PFSK-1 (cell line): Measurements from ENCODE around the gene CAMK4.

Experiments
- POLR2AphosphoS5 ChIP-seq: IDR thresholded peaks from 2 replicates; pipeline ENCODE4 v1.6.1; 2012; ENCODE audit warnings: low read depth, mild to moderate bottlenecking, control low read depth, low read length, moderate library complexity
- REST ChIP-seq, 2 experiments: IDR thresholded peaks; 2 replicates each; pipeline versions ENCODE4 v1.6.1 to v1.8.0; 2011 to 2012; ENCODE audit warnings: low read depth in 2 of 2, low read length in 2 of 2, control low read depth in 1 of 2, inconsistent platforms in 1 of 2, mild to moderate bottlenecking in 1 of 2, moderate library complexity in 1 of 2; ENCODE audit not compliant: insufficient read depth in 1 of 2
- TAF1 ChIP-seq: IDR thresholded peaks from 2 replicates; pipeline ENCODE4 v1.6.1; 2012; ENCODE audit warnings: low read length, control low read depth, borderline replicate concordance; ENCODE audit not compliant: insufficient read depth

- TF ChIP-seq REST (IDR thresholded peaks at IDR 0.05; ENCODE audit: insufficient read depth in 1 of 2, low read depth in 2 of 2, low read length in 2 of 2) (no peak), POLR2AphosphoS5 (no peak), TAF1 (no peak)
Observed at GRCh38 chr5:111478898-111479297, 254.7 kb downstream of the CAMK4 start.
